H1 (cell line): Measurements from ENCODE around the gene C1orf50. TPM values are rescaled to one million over a fixed set of nuclear protein-coding genes. Genes with fewer than 3 reads are reported as not detected.

Experiments used
- CTCF ChIP-seq, 3 experiments: IDR thresholded peaks; 1 replicate in 2 of 3; 2 replicates in 1 of 3; pipeline versions ENCODE4 v1.5.1 to v1.6.1; 2011; ENCODE audit warnings: low read length in 3 of 3, mild to moderate bottlenecking in 3 of 3, inconsistent platforms in 2 of 3, low read depth in 1 of 3, moderate library complexity in 1 of 3; ENCODE audit not compliant: insufficient read depth in 1 of 3; ENCODE audit errors: control extremely low read depth in 1 of 3
- NANOG ChIP-seq: IDR thresholded peaks from 2 replicates; pipeline ENCODE4 v1.6.1; 2011; ENCODE audit warnings: low read length, low read depth, mild to moderate bottlenecking, inconsistent platforms; ENCODE audit not compliant: insufficient read depth, poor library complexity, severe bottlenecking
- polyA plus RNA-seq, 7 experiments: library from polyadenylated mRNA; depleted of rRNA in 3 of 7; stranded (reverse) in 5 of 7; unstranded in 2 of 7; fragments of >200 nt in 5 of 7; fragments of 200-250 nt in 2 of 7; gene quantifications; 1 replicate in 5 of 7; 2 replicates in 1 of 7; 4 replicates in 1 of 7; pipeline versions ENCODE4 v1.2.1 to v1.2.3, GENCODE V29; 2011 to 2013; ENCODE audit warnings: missing spikeins in 2 of 7, mixed read lengths in 2 of 7
- total RNA-seq: library from RNA; stranded (reverse); fragmentation: NEBNext Ultra II Directional; extraction: Animal tissue kit (Norgen Biotek cat#: 25700); gene quantifications from 2 replicates; pipeline ENCODE4 v1.2.1, GENCODE V29; 2021

The C1orf50 gene
- total and polyA plus RNA-seq, 2 of the 8 experiments (the other 6 are each of a cell fraction or from before 2014, with no cell fraction given), result 3.2 to 7.1 TPM

GRCh38 chr1:42762269-42762668, 4.8 kb upstream of the C1orf50 start (continued):
- TF ChIP-seq CTCF (IDR thresholded peaks at IDR 0.05; ENCODE audit: control extremely low read depth in 1 of 3, insufficient read depth in 1 of 3, low read depth in 1 of 3, low read length in 3 of 3) (no peak), NANOG (no peak)
